GM15510 (cell line): Measurements from ENCODE around the gene DHX30.

Experiments used
- POLR2A ChIP-seq: IDR thresholded peaks from 3 replicates; pipeline ENCODE4 v1.6.1; 2011; ENCODE audit warnings: borderline replicate concordance; ENCODE audit not compliant: insufficient read length; ENCODE audit errors: extremely low read depth

Gene DHX30

GRCh38 chr3:47857151-47857550 lies 54.2 kb downstream of the DHX30 start:
- no peak for TF ChIP-seq POLR2A

GRCh38 chr3:47859956-47860605 lies 57.1 kb downstream of the DHX30 start:
- TF ChIP-seq POLR2A, result no peak

- no peak for TF ChIP-seq POLR2A
Observed at GRCh38 chr3:47863391-47864128, 60.6 kb downstream of the DHX30 start.

GRCh38 chr3:47865192-47865591 lies 62.3 kb downstream of the DHX30 start:
- TF ChIP-seq POLR2A, result no peak

- no peak for TF ChIP-seq POLR2A
Observed at GRCh38 chr3:47867451-47868044, 64.6 kb downstream of the DHX30 start.

- no peak for TF ChIP-seq POLR2A
Observed at GRCh38 chr3:47868306-47868705, 65.4 kb downstream of the DHX30 start.

- TF ChIP-seq POLR2A, result no peak
Observed at GRCh38 chr3:47870156-47870555, 67.2 kb downstream of the DHX30 start.

GRCh38 chr3:47870702-47871260 lies 67.8 kb downstream of the DHX30 start:
- no peak for TF ChIP-seq POLR2A

GRCh38 chr3:47871389-47871788 lies 68.5 kb downstream of the DHX30 start:
- TF ChIP-seq POLR2A, result no peak

GRCh38 chr3:47872916-47873315 lies 70.0 kb downstream of the DHX30 start:
- no peak for TF ChIP-seq POLR2A

- no peak for TF ChIP-seq POLR2A
Observed at GRCh38 chr3:47874438-47874837, 71.5 kb downstream of the DHX30 start.

- no peak for TF ChIP-seq POLR2A
Observed at GRCh38 chr3:47874913-47875312, 72.0 kb downstream of the DHX30 start.

- no peak for TF ChIP-seq POLR2A
Observed at GRCh38 chr3:47877290-47877689, 74.4 kb downstream of the DHX30 start.

- TF ChIP-seq POLR2A, result no peak
Observed at GRCh38 chr3:47877719-47878118, 74.8 kb downstream of the DHX30 start.

GRCh38 chr3:47882338-47882737 lies 79.4 kb downstream of the DHX30 start:
- TF ChIP-seq POLR2A, result no peak
